Activated CD8-positive, alpha-beta memory T cell treated with anti-CD3 and anti-CD28 coated beads, Interleukin-2, amount 50 U/mL, for 4 hours (primary cell): ENCODE measurements around the gene SORCS2.
"Not testable (repeated sequence)": the region's sequence is repeated elsewhere in the genome, so short reads cannot be mapped to it uniquely, and the experiment has no call there.

Experiments
- DNase-seq: peaks from one replicate; pipeline ENCODE4 v3.0.0-alpha.2; 2020

SORCS2 gene

GRCh38 chr4:7201420-7202305 is 9.3 kb downstream of the SORCS2 start:
- DNase-seq = no peak

- DNase-seq = no peak
Measured at GRCh38 chr4:7202411-7202810, 10.1 kb downstream of the SORCS2 start.

GRCh38 chr4:7204656-7205387 is 12.5 kb downstream of the SORCS2 start:
- no peak for DNase-seq

- no peak for DNase-seq
Measured at GRCh38 chr4:7206385-7206784, 14.0 kb downstream of the SORCS2 start.

- DNase-seq = no peak
Measured at GRCh38 chr4:7206911-7207567, 14.7 kb downstream of the SORCS2 start.

- no peak for DNase-seq
Measured at GRCh38 chr4:7207628-7208231, 15.4 kb downstream of the SORCS2 start.

- DNase-seq = no peak
Measured at GRCh38 chr4:7208509-7209451, 16.4 kb downstream of the SORCS2 start.

- DNase-seq = no peak
Measured at GRCh38 chr4:7209699-7210098, 17.4 kb downstream of the SORCS2 start.

GRCh38 chr4:7210824-7211223 is 18.5 kb downstream of the SORCS2 start:
- no peak for DNase-seq

- no peak for DNase-seq
Measured at GRCh38 chr4:7212101-7212674, 19.9 kb downstream of the SORCS2 start.

GRCh38 chr4:7212921-7213320 is 20.6 kb downstream of the SORCS2 start:
- DNase-seq = no peak

- DNase-seq = no peak
Measured at GRCh38 chr4:7213807-7214206, 21.5 kb downstream of the SORCS2 start.

GRCh38 chr4:7214359-7214758 is 22.0 kb downstream of the SORCS2 start:
- DNase-seq = no peak

GRCh38 chr4:7215187-7215586 is 22.8 kb downstream of the SORCS2 start:
- not testable (repeated sequence) for DNase-seq

GRCh38 chr4:7217039-7217438 is 24.7 kb downstream of the SORCS2 start:
- DNase-seq = no peak

GRCh38 chr4:7217474-7218321 is 25.4 kb downstream of the SORCS2 start:
- DNase-seq = no peak

- DNase-seq = no peak
Measured at GRCh38 chr4:7218686-7219085, 26.3 kb downstream of the SORCS2 start.

- DNase-seq = no peak
Measured at GRCh38 chr4:7222521-7222920, 30.2 kb downstream of the SORCS2 start.

- no peak for DNase-seq
Measured at GRCh38 chr4:7223541-7223940, 31.2 kb downstream of the SORCS2 start.

GRCh38 chr4:7224001-7224400 is 31.7 kb downstream of the SORCS2 start:
- no peak for DNase-seq
